Keratinocyte (primary cell): ENCODE measurements around the gene BARX1. TPM values are rescaled to one million over a fixed set of nuclear protein-coding genes. Genes with fewer than 3 reads are reported as not detected.

Experiments
- DNase-seq: peaks from one replicate; pipeline ENCODE4 v3.0.0-alpha.2; 2011; ENCODE audit warnings: low read depth, missing footprints, low spot score
- FAIRE-seq: peaks from 2 replicates; lab custom pipeline; 2011; peaks lifted over from hg19 to GRCh38; lab: Jason Lieb, UNC
- H2AFZ ChIP-seq: 2 replicates; pipeline ENCODE4 v1.6.0; 2012; ENCODE audit warnings: low read length, control low read depth, inconsistent platforms; ENCODE audit not compliant: control insufficient read depth
- H3K27ac ChIP-seq: 2 replicates; pipeline ENCODE4 v1.5.1; 2011; ENCODE audit warnings: low read length; ENCODE audit not compliant: control insufficient read depth, insufficient read depth
- H3K27me3 ChIP-seq: 3 replicates; pipeline ENCODE4 v1.6.0; 2011; ENCODE audit warnings: low read length; ENCODE audit not compliant: control insufficient read depth, insufficient read depth; ENCODE audit errors: extremely low read depth
- H3K36me3 ChIP-seq, 2 experiments: 2 replicates in 1 of 2; 3 replicates in 1 of 2; pipeline ENCODE4 v1.5.1; 2011; ENCODE audit warnings: low read length in 2 of 2, mild to moderate bottlenecking in 1 of 2; ENCODE audit not compliant: control insufficient read depth in 2 of 2, insufficient read depth in 2 of 2; ENCODE audit errors: extremely low read depth in 1 of 2
- H3K4me1 ChIP-seq: 3 replicates; pipeline ENCODE4 v1.5.1; 2011; ENCODE audit warnings: low read length; ENCODE audit not compliant: control insufficient read depth, insufficient read depth; ENCODE audit errors: extremely low read depth
- H3K4me2 ChIP-seq: 3 replicates; pipeline ENCODE4 v1.6.0; 2011; ENCODE audit warnings: low read depth, low read length; ENCODE audit not compliant: control insufficient read depth, insufficient read depth; ENCODE audit errors: extremely low read depth
- H3K4me3 ChIP-seq, 3 experiments: fragments of 200-600 bp in 1 of 3; sonication (generic) in 1 of 3; 2 replicates in 2 of 3; 3 replicates in 1 of 3; pipeline ENCODE4 v1.5.1; 2011 to 2016; ENCODE audit warnings: low read length in 3 of 3, mild to moderate bottlenecking in 3 of 3, control low read depth in 2 of 3, inconsistent platforms in 1 of 3, low read depth in 1 of 3, mixed read lengths in 1 of 3, mixed run types in 1 of 3, moderate library complexity in 1 of 3; ENCODE audit not compliant: control insufficient read depth in 2 of 3, insufficient read depth in 2 of 3; ENCODE audit errors: extremely low read depth in 1 of 3
- H3K79me2 ChIP-seq: 2 replicates; pipeline ENCODE4 v1.6.0; 2012; ENCODE audit warnings: low read length; ENCODE audit not compliant: control insufficient read depth, insufficient read depth
- H3K9ac ChIP-seq: 3 replicates; pipeline ENCODE4 v1.6.0; 2011; ENCODE audit warnings: low read length; ENCODE audit not compliant: control insufficient read depth, insufficient read depth; ENCODE audit errors: extremely low read depth
- H3K9me1 ChIP-seq: 3 replicates; pipeline ENCODE4 v1.6.0; 2011; ENCODE audit warnings: low read length; ENCODE audit not compliant: control insufficient read depth, insufficient read depth; ENCODE audit errors: extremely low read depth
- H3K9me3 ChIP-seq: 2 replicates; pipeline ENCODE4 v1.5.1; 2012; ENCODE audit warnings: low read depth, low read length; ENCODE audit not compliant: control insufficient read depth
- H4K20me1 ChIP-seq: 3 replicates; pipeline ENCODE4 v1.6.0; 2011; ENCODE audit warnings: low read length; ENCODE audit not compliant: control insufficient read depth, insufficient read depth; ENCODE audit errors: extremely low read depth
- EZH2 ChIP-seq: IDR thresholded peaks from one replicate; pipeline ENCODE4 v1.6.1; 2012; ENCODE audit warnings: inconsistent platforms, mild to moderate bottlenecking, low read length, moderate library complexity
- dilution Hi-C: fragments of 300-500 bp; cut with MboI; formaldehyde crosslinking; loops from one replicate; pipeline ENCODE4 v1.7.0; 2020; ENCODE audit warnings: low sequenced_read_pairs; ENCODE audit not compliant: extremely low pct_ligation_motif_present
- polyA plus RNA-seq, 5 experiments: library from polyadenylated mRNA; depleted of rRNA in 3 of 5; stranded (reverse) in 3 of 5; stranded (forward) in 1 of 5; unstranded in 1 of 5; fragments of >200 nt; gene quantifications; 1 replicate in 1 of 5; 2 replicates in 3 of 5; 3 replicates in 1 of 5; pipeline versions ENCODE4 v1.2.1 to v1.2.3, GENCODE V29; 2011 to 2012; ENCODE audit warnings: missing spikeins in 2 of 5, low read depth in 1 of 5, low replicate concordance in 1 of 5
- TF ChIP-seq, protein P1 (sequence below), 3 experiments: IDR thresholded peaks in 1 of 3; conservative IDR thresholded peaks in 1 of 3; optimal IDR thresholded peaks in 1 of 3; 2 replicates in 2 of 3; 3 replicates in 1 of 3; pipeline versions ENCODE3 to v1.5.1; 2011; ENCODE audit warnings: low read length in 3 of 3, mild to moderate bottlenecking in 3 of 3, moderate library complexity in 2 of 3, control low read depth in 1 of 3, inconsistent platforms in 1 of 3; ENCODE audit not compliant: insufficient read depth in 2 of 3; ENCODE audit errors: extremely low read depth in 1 of 3

The BARX1 gene
- polyA plus RNA-seq, 1 donor (not counting 4 experiments of a cell fraction or from before 2014, with no cell fraction given) = not detected

- Histone ChIP-seq H4K20me1 (no peaks in the 10 kb centered on the region), H3K9me1 (no peaks in the 10 kb centered on the region), H3K9ac (no peak overlapping the region), H3K4me3 (no peak overlapping the region), H3K27ac (no peak overlapping the region), H3K27me3 (peaks cover 3% of the 10 kb centered on the region), H3K79me2 (no peaks in the 10 kb centered on the region), H3K36me3 (no peaks in the 10 kb centered on the region), H3K4me1 (peaks cover 19% of the 10 kb centered on the region), H3K4me2 (no peak overlapping the region), H3K9me3 (no peaks in the 10 kb centered on the region), H2AFZ (no peak overlapping the region)
- no peak for TF ChIP-seq EZH2
- TF ChIP-seq, protein P1, sequence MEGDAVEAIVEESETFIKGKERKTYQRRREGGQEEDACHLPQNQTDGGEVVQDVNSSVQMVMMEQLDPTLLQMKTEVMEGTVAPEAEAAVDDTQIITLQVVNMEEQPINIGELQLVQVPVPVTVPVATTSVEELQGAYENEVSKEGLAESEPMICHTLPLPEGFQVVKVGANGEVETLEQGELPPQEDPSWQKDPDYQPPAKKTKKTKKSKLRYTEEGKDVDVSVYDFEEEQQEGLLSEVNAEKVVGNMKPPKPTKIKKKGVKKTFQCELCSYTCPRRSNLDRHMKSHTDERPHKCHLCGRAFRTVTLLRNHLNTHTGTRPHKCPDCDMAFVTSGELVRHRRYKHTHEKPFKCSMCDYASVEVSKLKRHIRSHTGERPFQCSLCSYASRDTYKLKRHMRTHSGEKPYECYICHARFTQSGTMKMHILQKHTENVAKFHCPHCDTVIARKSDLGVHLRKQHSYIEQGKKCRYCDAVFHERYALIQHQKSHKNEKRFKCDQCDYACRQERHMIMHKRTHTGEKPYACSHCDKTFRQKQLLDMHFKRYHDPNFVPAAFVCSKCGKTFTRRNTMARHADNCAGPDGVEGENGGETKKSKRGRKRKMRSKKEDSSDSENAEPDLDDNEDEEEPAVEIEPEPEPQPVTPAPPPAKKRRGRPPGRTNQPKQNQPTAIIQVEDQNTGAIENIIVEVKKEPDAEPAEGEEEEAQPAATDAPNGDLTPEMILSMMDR (optimal IDR thresholded peaks at IDR 0.05 in 1 of 3, IDR thresholded peaks at IDR 0.05 in 1 of 3, conservative IDR thresholded peaks at IDR 0.05 in 1 of 3; ENCODE audit: extremely low read depth in 1 of 3, insufficient read depth in 2 of 3, low read length in 3 of 3) = no peak
- dilution Hi-C loops = loop anchor here (25.0 kb wide), 1 partner anchor 290 kb away; no protein-coding TSS in a partner anchor
- DNase-seq = peak; percentile 19
- FAIRE-seq = peak; percentile 75
Measured at GRCh38 chr9:93976973-93977372, 21.8 kb upstream of the BARX1 start.

GRCh38 chr9:93976081-93976480 is 20.9 kb upstream of the BARX1 start:
- Histone ChIP-seq H3K36me3 (no peaks in the 10 kb centered on the region), H3K4me1 (peaks cover 19% of the 10 kb centered on the region), H3K9me1 (no peaks in the 10 kb centered on the region), H3K4me2 (no peak overlapping the region), H3K27ac (no peak overlapping the region), H4K20me1 (no peaks in the 10 kb centered on the region), H3K4me3 (no peak overlapping the region), H3K79me2 (no peaks in the 10 kb centered on the region), H3K9me3 (no peaks in the 10 kb centered on the region), H2AFZ (no peak overlapping the region), H3K27me3 (no peaks in the 10 kb centered on the region), H3K9ac (no peak overlapping the region)
- FAIRE-seq = no peak
- DNase-seq = no peak
- dilution Hi-C loops = loop anchor here (25.0 kb wide), 1 partner anchor 289 kb away; no protein-coding TSS in a partner anchor
- TF ChIP-seq, protein P1 (optimal IDR thresholded peaks at IDR 0.05 in 1 of 3, IDR thresholded peaks at IDR 0.05 in 1 of 3, conservative IDR thresholded peaks at IDR 0.05 in 1 of 3; ENCODE audit: extremely low read depth in 1 of 3, insufficient read depth in 2 of 3, low read length in 3 of 3) = no peak
- TF ChIP-seq EZH2 = no peak
